ENCODE results near the gene SDF2.

GRCh38 chr17:28663723-28664122 is 2.0 kb upstream of the SDF2 start:
- TF ChIP-seq CTCF (IDR thresholded peaks at IDR 0.05) (no peak), EZH2phosphoT487 (IDR thresholded peaks at IDR 0.05) (no peak)
